ENCODE data around the gene MED17. TPM values are rescaled to one million over a fixed set of nuclear protein-coding genes. Genes with fewer than 3 reads are reported as not detected.

Gene MED17
- polyA plus RNA-seq, 1 experiment: 23.1 TPM

GRCh38 chr11:93858121-93858775 lies 74.2 kb downstream of the MED17 start:
- no peak for TF ChIP-seq CTCF (IDR thresholded peaks at IDR 0.05; ENCODE audit: low read depth, low read length)
- Histone ChIP-seq H3K9me3 (ENCODE audit: control insufficient read depth, insufficient read depth, low read length) (no peaks in the 10 kb centered on the region), H3K27ac (ENCODE audit: low read depth, low read length) (no peak overlapping the region), H3K27me3 (ENCODE audit: control insufficient read depth, insufficient read depth, low read length) (peaks cover 4% of the 10 kb centered on the region), H3K4me3 (ENCODE audit: low read depth, low read length) (no peak overlapping the region)
- POLR2A ChIA-PET: no interaction called here
- DNase-seq (ENCODE audit: low read depth, low spot score): no peak
- CTCF ChIA-PET: interaction anchor here (1.0 kb wide), 1 partner anchor 63 kb away, joined by 5 read pairs; no protein-coding TSS in a partner anchor

GRCh38 chr11:93861808-93862207 lies 77.7 kb downstream of the MED17 start:
- CTCF ChIA-PET: no interaction called here
- no peaks in the 10 kb centered on the region for H3K9me3 ChIP-seq (ENCODE audit: control insufficient read depth, insufficient read depth, low read length)
- DNase-seq (ENCODE audit: low read depth, low spot score): no peak
- H3K27ac ChIP-seq (ENCODE audit: low read depth, low read length): no peak overlapping the region
- H3K4me3 ChIP-seq (ENCODE audit: low read depth, low read length): no peak overlapping the region
- POLR2A ChIA-PET: no interaction called here
- no peak for TF ChIP-seq CTCF (IDR thresholded peaks at IDR 0.05; ENCODE audit: low read depth, low read length)
- H3K27me3 ChIP-seq (ENCODE audit: control insufficient read depth, insufficient read depth, low read length): peaks cover 9% of the 10 kb centered on the region

Small RNAs within 50 kb of the gene (small RNA-seq; reads per million reads assigned to genes)
- gene RF00019 (ENCODE audit: insufficient read length, low read depth): not detected
- gene SNORA40 (ENCODE audit: insufficient read length, low read depth): not detected

Other genes with a start within 250 kb of the MED17 start
- 8.6 and 9.4 TPM in 2 replicates for gene SMCO4, start 240.9 kb upstream of the MED17 start, polyA plus RNA-seq (2011; rRNA removed)
- 7.6 and 14.2 TPM in 2 replicates for gene CEP295, start 122.6 kb upstream of the MED17 start, polyA plus RNA-seq (2011; rRNA removed)
- 106 and 151 TPM in 2 replicates for gene TAF1D, start 42.8 kb upstream of the MED17 start, polyA plus RNA-seq (2011; rRNA removed)
- gene C11orf54, start 42.6 kb upstream of the MED17 start, polyA plus RNA-seq (2011; rRNA removed): 21.2 and 28.0 TPM in 2 replicates
- 0.55 and 0.57 TPM in 2 replicates for gene VSTM5, start 66.3 kb downstream of the MED17 start, polyA plus RNA-seq (2011; rRNA removed)
- gene HEPHL1, start 237.1 kb downstream of the MED17 start, polyA plus RNA-seq (2011; rRNA removed): 0.02 and 0.04 TPM in 2 replicates